Stomach (tissue), 19 donors: ENCODE data around the gene STX2. TPM values are rescaled to one million over a fixed set of nuclear protein-coding genes. Genes with fewer than 3 reads are reported as not detected.
"Not testable (repeated sequence)": the region's sequence is repeated elsewhere in the genome, so short reads cannot be mapped to it uniquely, and the experiment has no call there.

ENCODE experiments used
- DNase-seq, 2 donors: peaks; one replicate each; pipeline versions ENCODE4 v3.0.0 to v3.0.0-alpha.2; 2013 to 2019
- H3K27ac ChIP-seq, 5 donors: fragments of 200-600 bp in 4 of 5; sonication (generic) in 4 of 5; one replicate each; pipeline ENCODE4 v1.5.1; 2013 to 2019; ENCODE audit warnings: mild to moderate bottlenecking in 1 of 5, moderate library complexity in 1 of 5
- H3K27me3 ChIP-seq, 3 donors: fragments of 200-600 bp; sonication (generic); one replicate each; pipeline ENCODE4 v1.5.1; 2017 to 2019; ENCODE audit warnings: mixed run types in 1 of 3
- H3K36me3 ChIP-seq, 4 donors: fragments of 200-600 bp; sonication (generic); 1 replicate in 3 of 4; 2 replicates in 1 of 4; pipeline ENCODE4 v1.5.1; 2016 to 2019
- H3K4me1 ChIP-seq, 4 donors: fragments of 200-600 bp; sonication (generic); one replicate each; pipeline ENCODE4 v1.5.1; 2016 to 2019
- H3K4me3 ChIP-seq, 4 donors: fragments of 200-600 bp; sonication (generic) in 3 of 4; one replicate each; pipeline ENCODE4 v1.5.1; 2016 to 2019; ENCODE audit warnings: mild to moderate bottlenecking in 1 of 4
- H3K9me3 ChIP-seq, 4 donors: fragments of 200-600 bp; sonication (generic); one replicate each; pipeline ENCODE4 v1.5.1; 2016 to 2019
- CTCF ChIP-seq, 7 experiments: fragments of 450-650 bp in 4 of 7; fragments of 200-600 bp in 3 of 7; sonication (generic) in 3 of 7; IDR thresholded peaks; one replicate each; pipeline ENCODE4 v1.5.1; 2016 to 2019; ENCODE audit warnings: antibody characterized with exemption in 7 of 7, control low read depth in 2 of 7, mild to moderate bottlenecking in 1 of 7
- EP300 ChIP-seq: sonication (generic); formaldehyde crosslinking; IDR thresholded peaks from one replicate; pipeline ENCODE4 v1.6.1; 2017; ENCODE audit warnings: antibody characterized with exemption
- POLR2A ChIP-seq, 4 donors: fragments of 450-650 bp; IDR thresholded peaks; one replicate each; pipeline ENCODE4 v1.6.1; 2016; ENCODE audit warnings: antibody characterized with exemption in 4 of 4, control low read depth in 2 of 4, mild to moderate bottlenecking in 1 of 4, moderate library complexity in 1 of 4
- POLR2AphosphoS5 ChIP-seq, 3 donors: sonication (generic); formaldehyde crosslinking; IDR thresholded peaks; one replicate each; pipeline ENCODE4 v1.6.1; 2016; ENCODE audit warnings: antibody characterized with exemption in 3 of 3
- WGBS, 5 donors: extraction: QIAGEN DNeasy Blood & Tissue Kit in 3 of 5; methylation state at CpG; one replicate each; pipeline versions ENCODE4 v1.1.5 to v1.1.7; 2013 to 2018; 5-methylcytosine and 5-hydroxymethylcytosine counted together
- intact Hi-C: fragments of 100-400 bp; cut with DNase I; formaldehyde crosslinking; loops from one replicate; pipeline ENCODE4 v1.15.1; 2023; ENCODE audit warnings: low total_unique reads
- long read RNA-seq, 10 donors: transcript quantifications; one replicate each; lab custom pipeline, GENCODE V29; 2026
- polyA plus RNA-seq, 3 donors: library from polyadenylated mRNA; stranded (reverse); fragments of 200-250 nt; gene quantifications; one replicate each; pipeline ENCODE4 v1.2.3, GENCODE V29; 2013
- total RNA-seq, 5 donors: library from RNA; depleted of rRNA; stranded (reverse); fragments of >200 nt; gene quantifications; one replicate each; pipeline versions ENCODE4 v1.1.0 to v1.2.3, GENCODE V29; 2014 to 2016
- donor health status: healthy with polysubstance abuse.
- donor health status: Bipolar disorder and iron deficiency.
- donor health status: healthy.

The STX2 gene
- total RNA-seq: 10 to 100 TPM in 2 of 5 donors, 1 to 10 TPM in 3; 5.3 to 27.2 (median 9.0) TPM
- polyA plus RNA-seq: 1 to 10 TPM; 7.4 to 9.3 (median 8.4) TPM
- long read RNA-seq, donor 1, partial matches to known transcripts: 26 of 28 reads
- long read RNA-seq, donor 1, other reads (novel, unspliced or antisense): 0 of 28 reads
- long read RNA-seq, donor 2, partial matches to known transcripts: 0 of 1 reads
- long read RNA-seq, donor 2, other reads (novel, unspliced or antisense): 0 of 1 reads
- long read RNA-seq, donor 3: 0 reads
- long read RNA-seq, donor 4: 0 reads
- long read RNA-seq, donor 5, partial matches to known transcripts: 0 of 5 reads
- long read RNA-seq, donor 5, other reads (novel, unspliced or antisense): 0 of 5 reads
- long read RNA-seq, donor 6, partial matches to known transcripts: 0 of 7 reads
- long read RNA-seq, donor 6, other reads (novel, unspliced or antisense): 0 of 7 reads
- long read RNA-seq, donor 7, partial matches to known transcripts: 10 of 13 reads
- long read RNA-seq, donor 7, other reads (novel, unspliced or antisense): 0 of 13 reads
- long read RNA-seq, donor 8, partial matches to known transcripts: 226 of 421 reads
- long read RNA-seq, donor 8, other reads (novel, unspliced or antisense): 194 of 421 reads
- long read RNA-seq, donor 9, partial matches to known transcripts: 752 of 754 reads
- long read RNA-seq, donor 9, other reads (novel, unspliced or antisense): 0 of 754 reads
- long read RNA-seq, donor 10, partial matches to known transcripts: 0 of 1 reads
- long read RNA-seq, donor 10, other reads (novel, unspliced or antisense): 0 of 1 reads

- intact Hi-C loops: no loop called here
- Histone ChIP-seq H3K27me3 (no peaks in the 10 kb centered on the region), H3K27ac (peak within 1 kb of the TSS; percentile 73 to 89 (median 80))
Observed at GRCh38 chr12:130838951-130839769, at the start of gene STX2. Gene STX2, minus strand, starts transcription at chr12:130839250. Its CDS starts 151 bp downstream, at chr12:130839099.

GRCh38 chr12:130887190-130887589 is 48.1 kb upstream of the STX2 start:
- DNase-seq, H3K9me3 ChIP-seq, H3K4me1 ChIP-seq, H3K36me3 ChIP-seq, intact Hi-C loops, H3K4me3 ChIP-seq, H3K27ac ChIP-seq: not testable (repeated sequence)
- peaks cover 0 to 10% (median 0%) of the 10 kb centered on the region in 3 donors for H3K27me3 ChIP-seq
- WGBS, 5 donors: 88 to 92% (median 90%) methylated on average over 9 to 13 of the region's 17 CpGs

More at GRCh38 chr12:130838951-130839769, at the start of gene STX2:
- peak; percentile 88 to 95 for DNase-seq
- WGBS, 5 donors: 0 to 2% (median 1%) methylated on average over 27 to 78 of the region's 79 CpGs
- peaks cover 14 to 39% (median 30%) of the 10 kb centered on the region in 4 donors for H3K4me1 ChIP-seq
- H3K36me3 ChIP-seq: no peaks in the 10 kb centered on the region
- no peaks in the 10 kb centered on the region for H3K9me3 ChIP-seq
- H3K4me3 ChIP-seq: peak within 1 kb of the TSS; percentile 91 to 96 (median 96)
- TF ChIP-seq CTCF (IDR thresholded peaks at IDR 0.05) (no peak), POLR2AphosphoS5 (IDR thresholded peaks at IDR 0.05) (peak in 1 of 3 donors; percentile 4), EP300 (no peak)

- TF ChIP-seq POLR2AphosphoS5 (IDR thresholded peaks at IDR 0.05) (no peak), EP300 (no peak), CTCF (IDR thresholded peaks at IDR 0.05) (no peak), POLR2A (IDR thresholded peaks at IDR 0.05) (no peak)
- intact Hi-C loops: no loop called here
- Histone ChIP-seq H3K4me3 (no peak overlapping the region), H3K9me3 (no peaks in the 10 kb centered on the region), H3K4me1 (peaks cover 0 to 10% (median 3%) of the 10 kb centered on the region in 4 donors), H3K27ac (no peak overlapping the region), H3K27me3 (no peaks in the 10 kb centered on the region), H3K36me3 (peaks cover 4 to 13% (median 10%) of the 10 kb centered on the region in 4 donors)
- 86 to 93% (median 89%) methylated on average over 1 of the region's 1 CpG for WGBS, 5 donors
- no peak for DNase-seq
Observed at GRCh38 chr12:130881548-130881947, 42.5 kb upstream of the STX2 start.

- no peak for DNase-seq
- WGBS, 5 donors: 71 to 84% (median 74%) methylated on average over 5 of the region's 5 CpGs
- intact Hi-C loops: no loop called here
- peaks cover 0 to 10% (median 3%) of the 10 kb centered on the region in 4 donors for H3K4me1 ChIP-seq
- no peaks in the 10 kb centered on the region for H3K27me3 ChIP-seq
- H3K9me3 ChIP-seq: no peaks in the 10 kb centered on the region
- H3K36me3 ChIP-seq: peaks cover 8 to 18% (median 15%) of the 10 kb centered on the region in 4 donors
- no peak overlapping the region for H3K27ac ChIP-seq
- no peak overlapping the region for H3K4me3 ChIP-seq
- TF ChIP-seq CTCF (IDR thresholded peaks at IDR 0.05) (no peak), EP300 (no peak), POLR2A (IDR thresholded peaks at IDR 0.05) (no peak), POLR2AphosphoS5 (IDR thresholded peaks at IDR 0.05) (no peak)
Observed at GRCh38 chr12:130881046-130881445, 42.0 kb upstream of the STX2 start.
